B cell (primary cell): ENCODE measurements around the gene ANGPTL7.

Experiments
- EZH2 ChIP-seq: IDR thresholded peaks from 2 replicates; pipeline ENCODE4 v1.6.1; 2012; ENCODE audit warnings: borderline replicate concordance, low read depth, mild to moderate bottlenecking, moderate library complexity, low read length; ENCODE audit not compliant: insufficient read depth, poor library complexity, severe bottlenecking
- TF ChIP-seq, protein P1 (sequence below): fragments of 200-600 bp; IDR thresholded peaks from one replicate; pipeline ENCODE4 v1.8.0; 2022; ENCODE audit warnings: antibody characterized with exemption, mild to moderate bottlenecking

DNA sequence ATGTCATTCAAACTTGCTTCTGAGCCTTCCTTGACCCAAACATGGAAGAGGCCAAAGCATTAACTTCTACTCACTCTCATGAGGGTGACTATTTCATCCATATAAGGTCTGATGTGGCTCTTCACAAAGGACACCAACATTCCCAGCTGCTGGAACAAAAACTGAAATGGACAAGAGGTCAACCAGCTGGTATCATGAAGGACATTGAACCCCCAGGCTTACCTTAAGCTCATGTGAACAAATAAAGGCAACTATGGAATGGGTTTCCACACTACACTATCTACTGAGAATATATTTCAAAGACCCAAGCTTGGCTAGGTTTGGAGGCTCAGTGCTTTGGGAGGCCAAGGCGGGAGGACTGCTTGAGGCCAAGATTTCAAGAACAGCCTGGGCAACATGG lies 26.9 kb downstream of the ANGPTL7 start:
- TF ChIP-seq, protein P1, sequence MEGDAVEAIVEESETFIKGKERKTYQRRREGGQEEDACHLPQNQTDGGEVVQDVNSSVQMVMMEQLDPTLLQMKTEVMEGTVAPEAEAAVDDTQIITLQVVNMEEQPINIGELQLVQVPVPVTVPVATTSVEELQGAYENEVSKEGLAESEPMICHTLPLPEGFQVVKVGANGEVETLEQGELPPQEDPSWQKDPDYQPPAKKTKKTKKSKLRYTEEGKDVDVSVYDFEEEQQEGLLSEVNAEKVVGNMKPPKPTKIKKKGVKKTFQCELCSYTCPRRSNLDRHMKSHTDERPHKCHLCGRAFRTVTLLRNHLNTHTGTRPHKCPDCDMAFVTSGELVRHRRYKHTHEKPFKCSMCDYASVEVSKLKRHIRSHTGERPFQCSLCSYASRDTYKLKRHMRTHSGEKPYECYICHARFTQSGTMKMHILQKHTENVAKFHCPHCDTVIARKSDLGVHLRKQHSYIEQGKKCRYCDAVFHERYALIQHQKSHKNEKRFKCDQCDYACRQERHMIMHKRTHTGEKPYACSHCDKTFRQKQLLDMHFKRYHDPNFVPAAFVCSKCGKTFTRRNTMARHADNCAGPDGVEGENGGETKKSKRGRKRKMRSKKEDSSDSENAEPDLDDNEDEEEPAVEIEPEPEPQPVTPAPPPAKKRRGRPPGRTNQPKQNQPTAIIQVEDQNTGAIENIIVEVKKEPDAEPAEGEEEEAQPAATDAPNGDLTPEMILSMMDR, result no peak
- no peak for TF ChIP-seq EZH2
